ENCODE results near the gene GNB3. TPM values are rescaled to one million over a fixed set of nuclear protein-coding genes. Genes with fewer than 3 reads are reported as not detected.

Gene GNB3
- total and polyA plus RNA-seq, 9 donors: 0.34 to 15.0 (median 10.1) TPM

GRCh38 chr12:6813363-6813762 is 27.4 kb upstream of the GNB3 start:
- Histone ChIP-seq H3K4me3 (no peak overlapping the region), H3K36me3 (no peaks in the 10 kb centered on the region), H3K9me3 (no peaks in the 10 kb centered on the region), H3K27ac (no peak overlapping the region), H3K4me1 (ENCODE audit: insufficient read depth) (no peaks in the 10 kb centered on the region), H3K27me3 (no peaks in the 10 kb centered on the region)
- 55 to 65% (median 62%) methylated on average over 4 of the region's 4 CpGs for WGBS, 3 donors
- no peak for DNase-seq
- intact Hi-C loops (cut with DNase I): no loop called here
- no peak for TF ChIP-seq CTCF (IDR thresholded peaks at IDR 0.05)
- TF ChIP-seq EP300 (IDR thresholded peaks at IDR 0.05): no peak
- TF ChIP-seq POLR2A (IDR thresholded peaks at IDR 0.05): no peak

- no peak for TF ChIP-seq CTCF (IDR thresholded peaks at IDR 0.05)
- TF ChIP-seq EP300 (IDR thresholded peaks at IDR 0.05): no peak
- Histone ChIP-seq H3K36me3 (no peaks in the 10 kb centered on the region), H3K27me3 (no peaks in the 10 kb centered on the region), H3K4me1 (ENCODE audit: insufficient read depth) (peaks cover 4% of the 10 kb centered on the region), H3K9me3 (no peaks in the 10 kb centered on the region), H3K4me3 (no peak overlapping the region), H3K27ac (no peak overlapping the region)
- 58 to 66% (median 63%) methylated on average over 3 of the region's 3 CpGs for WGBS, 3 donors
- DNase-seq: no peak
- intact Hi-C loops (cut with DNase I): no loop called here
These were observed 24.1 kb upstream of the GNB3 start for GRCh38 chr12:6816598-6816997.

GRCh38 chr12:6817098-6817497 is 23.6 kb upstream of the GNB3 start:
- Histone ChIP-seq H3K27ac (no peak overlapping the region), H3K4me3 (no peak overlapping the region), H3K4me1 (ENCODE audit: insufficient read depth) (peaks cover 6% of the 10 kb centered on the region), H3K36me3 (no peaks in the 10 kb centered on the region), H3K27me3 (no peaks in the 10 kb centered on the region), H3K9me3 (no peaks in the 10 kb centered on the region)
- 79 to 90% (median 83%) methylated on average over 8 of the region's 8 CpGs for WGBS, 3 donors
- no peak for DNase-seq
- TF ChIP-seq CTCF (IDR thresholded peaks at IDR 0.05) (no peak), POLR2A (IDR thresholded peaks at IDR 0.05) (no peak), EP300 (IDR thresholded peaks at IDR 0.05) (no peak)
- intact Hi-C loops (cut with DNase I): no loop called here

GRCh38 chr12:6817662-6818157 is 23.0 kb upstream of the GNB3 start:
- no peaks in the 10 kb centered on the region for H3K9me3 ChIP-seq
- DNase-seq: no peak
- no peaks in the 10 kb centered on the region for H3K36me3 ChIP-seq
- 77 to 81% (median 79%) methylated on average over 20 of the region's 20 CpGs for WGBS, 3 donors
- H3K27me3 ChIP-seq: no peaks in the 10 kb centered on the region
- no peak overlapping the region for H3K27ac ChIP-seq
- H3K4me3 ChIP-seq: no peak overlapping the region
- H3K4me1 ChIP-seq (ENCODE audit: insufficient read depth): peaks cover 6% of the 10 kb centered on the region
- TF ChIP-seq POLR2A (IDR thresholded peaks at IDR 0.05): no peak
- no peak for TF ChIP-seq EP300 (IDR thresholded peaks at IDR 0.05)
- TF ChIP-seq CTCF (IDR thresholded peaks at IDR 0.05): no peak
- intact Hi-C loops (cut with DNase I): no loop called here

All from ovary (tissue), 9 donors.